Thymus (tissue), 11 donors: ENCODE measurements around the gene SERINC5. TPM values are rescaled to one million over a fixed set of nuclear protein-coding genes. Genes with fewer than 3 reads are reported as not detected.
"Not testable (repeated sequence)": the region's sequence is repeated elsewhere in the genome, so short reads cannot be mapped to it uniquely, and the experiment has no call there.

ENCODE experiments used
- DNase-seq, 9 donors: peaks; one replicate each; pipeline ENCODE4 v3.0.0-alpha.2; 2013; ENCODE audit warnings: low spot score in 9 of 9, low read depth in 6 of 9, missing footprints in 1 of 9
- H3K27ac ChIP-seq, 2 donors: one replicate each; pipeline ENCODE4 v1.5.1; 2013; ENCODE audit warnings: control low read depth in 1 of 2, low read depth in 1 of 2, low read length in 1 of 2, mild to moderate bottlenecking in 1 of 2, moderate library complexity in 1 of 2
- H3K27me3 ChIP-seq, 2 donors: one replicate each; pipeline ENCODE4 v1.5.1; 2013; ENCODE audit warnings: low read length in 1 of 2; ENCODE audit not compliant: control insufficient read depth in 2 of 2, insufficient read depth in 1 of 2
- H3K36me3 ChIP-seq, 2 donors: one replicate each; pipeline ENCODE4 v1.5.1; 2013; ENCODE audit warnings: low read length in 1 of 2, mild to moderate bottlenecking in 1 of 2, moderate library complexity in 1 of 2; ENCODE audit not compliant: control insufficient read depth in 2 of 2, insufficient read depth in 2 of 2
- H3K4me1 ChIP-seq, 2 donors: one replicate each; pipeline ENCODE4 v1.5.1; 2013; ENCODE audit warnings: low read length in 2 of 2; ENCODE audit not compliant: control insufficient read depth in 2 of 2, insufficient read depth in 2 of 2
- H3K4me3 ChIP-seq, 2 donors: one replicate each; pipeline ENCODE4 v1.5.1; 2013; ENCODE audit warnings: low read length in 2 of 2, control low read depth in 1 of 2, mild to moderate bottlenecking in 1 of 2
- H3K9me3 ChIP-seq, 2 donors: one replicate each; pipeline ENCODE4 v1.5.1; 2013; ENCODE audit warnings: low read length in 1 of 2, mild to moderate bottlenecking in 1 of 2; ENCODE audit not compliant: control insufficient read depth in 2 of 2, insufficient read depth in 1 of 2
- WGBS: extraction: QIAGEN DNeasy Blood & Tissue Kit; methylation state at CpG from one replicate; pipeline ENCODE4 v1.1.7; 2013; 5-methylcytosine and 5-hydroxymethylcytosine counted together
- polyA plus RNA-seq: library from polyadenylated mRNA; stranded (reverse); fragments of 200-250 nt; gene quantifications from one replicate; pipeline ENCODE4 v1.2.3, GENCODE V29; 2013
- total RNA-seq: library from RNA; stranded (reverse); fragments of 120-200 nt; gene quantifications from one replicate; pipeline ENCODE4 v1.2.4, GENCODE V29; 2013
- donor health status: healthy.

Gene SERINC5
- total and polyA plus RNA-seq, 2 donors, result 7.1 to 14.7 TPM

DNA sequence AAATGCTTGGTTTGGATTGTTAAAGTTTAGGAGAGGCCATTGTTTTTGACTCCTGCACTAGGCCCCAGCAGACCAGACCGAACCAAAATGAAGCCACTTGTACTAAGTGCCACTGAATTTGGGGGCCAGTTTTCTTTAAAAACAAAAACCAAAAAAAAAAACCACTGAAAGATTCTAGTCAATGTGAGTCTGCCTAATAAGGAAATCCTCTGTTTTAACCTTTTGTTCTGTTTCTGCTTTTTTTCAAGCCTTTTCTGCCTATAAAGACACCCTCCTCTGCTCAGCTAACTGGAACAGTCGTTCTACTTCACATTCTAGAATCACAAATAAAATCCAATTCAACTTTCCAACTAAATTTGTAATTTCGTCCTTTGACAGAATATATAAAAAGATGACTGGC is 64.9 kb downstream of the SERINC5 start:
- H3K27ac ChIP-seq, result peak overlapping the region; percentile 78 to 92
- DNase-seq, result peak in 1 of 9 donors; percentile 69
- H3K4me1 ChIP-seq, result peaks cover 50 to 93% of the 10 kb centered on the region in 2 donors
- WGBS, result 30% methylated on average over 3 of the region's 3 CpGs
- peaks cover 0 to 7% of the 10 kb centered on the region in 2 donors for H3K36me3 ChIP-seq
- H3K27me3 ChIP-seq, result no peaks in the 10 kb centered on the region
- no peaks in the 10 kb centered on the region for H3K9me3 ChIP-seq
- no peak overlapping the region for H3K4me3 ChIP-seq

DNA sequence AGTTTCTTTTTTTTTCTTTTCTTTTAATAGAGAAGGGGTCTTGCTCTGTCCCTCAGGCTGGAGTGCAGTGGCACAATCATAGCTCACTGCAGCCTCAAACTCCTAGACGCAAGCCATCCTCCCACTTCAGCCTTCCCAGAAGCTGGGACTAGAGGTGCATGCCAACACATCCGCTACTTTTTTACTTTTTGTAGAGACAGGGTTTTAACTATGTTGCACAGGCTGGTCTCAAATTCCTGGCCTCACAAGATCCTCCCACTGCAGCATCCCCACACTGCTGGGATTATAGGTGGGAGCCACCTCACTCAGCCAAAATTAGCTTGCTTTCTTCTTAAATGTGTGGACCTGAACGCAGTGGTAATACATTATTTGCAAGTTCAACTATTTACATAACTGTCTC is 66.1 kb downstream of the SERINC5 start:
- DNase-seq, result no peak
- Histone ChIP-seq H3K4me3 (peak overlapping the region in 1 of 2 donors; percentile 19), H3K9me3 (no peaks in the 10 kb centered on the region), H3K4me1 (peaks cover 58 to 97% of the 10 kb centered on the region in 2 donors), H3K36me3 (peaks cover 0 to 2% of the 10 kb centered on the region in 2 donors), H3K27ac (peak overlapping the region; percentile 66 to 82), H3K27me3 (no peaks in the 10 kb centered on the region)
- 77% methylated on average over 3 of the region's 3 CpGs for WGBS

DNA sequence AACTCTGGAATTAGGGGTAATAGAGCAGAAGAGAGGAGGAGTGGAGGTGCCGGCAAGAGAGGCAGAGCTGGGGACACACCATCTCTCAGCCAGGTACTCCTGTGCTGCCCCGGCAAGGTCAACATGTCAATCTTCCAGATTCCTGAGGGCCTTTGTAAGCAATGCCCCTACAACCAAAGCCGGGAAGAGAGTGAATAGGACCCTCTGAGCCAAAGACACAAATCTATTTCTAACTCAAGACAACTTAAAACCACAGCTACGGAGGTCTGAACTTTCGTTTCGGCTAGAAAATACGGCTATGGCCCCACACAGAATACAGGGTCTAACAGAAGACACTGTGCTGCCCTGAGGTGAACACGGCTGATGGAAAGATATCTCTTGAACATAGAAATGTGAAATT is 66.6 kb downstream of the SERINC5 start:
- Histone ChIP-seq H3K4me1 (peaks cover 61 to 97% of the 10 kb centered on the region in 2 donors), H3K9me3 (no peaks in the 10 kb centered on the region), H3K36me3 (peaks cover 0 to 2% of the 10 kb centered on the region in 2 donors), H3K4me3 (peak overlapping the region; percentile 19 to 42), H3K27ac (peak overlapping the region; percentile 74 to 82), H3K27me3 (no peaks in the 10 kb centered on the region)
- peak in 1 of 9 donors; percentile 74 for DNase-seq
- WGBS, result 21% methylated on average over 8 of the region's 8 CpGs

DNA sequence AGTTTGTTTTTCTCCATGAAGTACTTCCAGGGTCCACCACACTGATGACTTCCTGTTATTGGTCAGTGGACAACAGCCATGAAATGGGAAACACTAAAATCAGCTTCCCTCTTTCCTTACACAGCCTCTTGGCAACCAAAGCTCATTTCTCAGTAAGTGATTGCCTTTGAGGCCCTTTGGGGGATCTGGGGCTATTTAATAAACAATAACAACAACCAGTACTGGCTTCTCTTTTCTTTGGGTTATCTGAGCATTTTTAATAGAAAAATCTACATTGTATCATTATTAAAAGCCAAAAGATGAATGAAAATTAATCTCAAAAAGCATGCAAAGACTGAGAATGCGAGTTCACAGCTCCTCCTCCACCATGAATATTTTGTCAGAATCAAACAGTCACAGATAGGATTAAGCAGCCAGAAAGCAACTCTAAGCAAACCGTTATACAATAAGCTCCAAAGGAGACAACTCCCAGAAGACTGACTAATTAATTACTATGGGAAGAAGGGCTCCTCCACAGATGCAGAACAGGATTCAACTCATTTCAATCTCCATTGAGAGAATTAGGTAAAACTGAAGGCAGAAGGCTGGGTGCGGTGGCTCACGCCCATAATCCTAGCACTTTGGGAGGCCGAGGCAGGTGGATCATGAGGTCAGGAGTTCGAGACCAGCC is 68.3 kb downstream of the SERINC5 start:
- H3K4me1 ChIP-seq, result peaks cover 57 to 97% of the 10 kb centered on the region in 2 donors
- no peaks in the 10 kb centered on the region for H3K9me3 ChIP-seq
- no peak overlapping the region for H3K4me3 ChIP-seq
- DNase-seq, result no peak
- H3K36me3 ChIP-seq, result no peaks in the 10 kb centered on the region
- 97% methylated on average over 6 of the region's 6 CpGs for WGBS
- peak overlapping the region in 1 of 2 donors; percentile 55 for H3K27ac ChIP-seq
- no peaks in the 10 kb centered on the region for H3K27me3 ChIP-seq

DNA sequence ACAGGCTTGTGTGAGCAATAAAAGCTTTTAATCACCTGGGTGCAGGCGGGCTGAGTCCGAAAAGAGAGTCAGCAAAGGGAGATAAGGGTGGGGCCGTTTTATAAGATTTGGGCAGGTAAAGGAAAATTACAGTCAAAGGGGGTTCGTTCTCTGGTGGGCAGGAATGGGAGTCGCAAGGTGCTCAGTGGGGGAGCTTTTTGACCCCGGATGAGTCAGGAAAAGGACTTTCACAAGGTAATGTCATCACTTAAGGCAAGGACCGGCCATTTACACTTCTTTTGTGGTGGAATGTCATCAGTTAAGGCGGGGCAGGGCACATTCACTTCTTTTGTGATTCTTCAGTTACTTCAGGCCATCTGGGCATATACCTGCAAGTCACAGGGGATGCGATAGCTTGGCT is 70.3 kb downstream of the SERINC5 start:
- peak overlapping the region in 1 of 2 donors; percentile 95 for H3K27ac ChIP-seq
- WGBS, result 95% methylated on average over 9 of the region's 9 CpGs

DNA sequence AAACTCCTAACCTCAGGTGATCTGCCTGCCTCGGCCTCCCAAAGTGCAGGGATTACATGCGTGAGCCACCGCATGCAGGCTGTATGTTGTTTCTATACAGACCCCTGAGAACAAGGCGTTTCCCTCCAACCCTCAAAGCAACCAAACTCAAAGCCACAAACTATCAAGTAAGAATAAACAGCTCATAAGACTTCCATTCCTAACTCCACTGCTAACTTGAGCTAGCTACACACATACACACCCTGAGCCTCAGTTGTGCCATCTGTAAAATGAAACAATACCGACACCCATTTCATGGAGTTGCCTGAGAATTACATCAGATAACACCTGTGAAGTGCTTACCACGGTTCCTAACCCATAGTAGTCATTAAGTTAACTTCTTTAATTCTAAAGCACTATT is 70.8 kb downstream of the SERINC5 start:
- 58% methylated on average over 6 of the region's 6 CpGs for WGBS
- no peaks in the 10 kb centered on the region for H3K9me3 ChIP-seq
- peaks cover 56 to 96% of the 10 kb centered on the region in 2 donors for H3K4me1 ChIP-seq
- peak in 2 of 9 donors; percentile 32 to 65 for DNase-seq
- H3K4me3 ChIP-seq, result no peak overlapping the region
- no peaks in the 10 kb centered on the region for H3K27me3 ChIP-seq
- H3K36me3 ChIP-seq, result no peaks in the 10 kb centered on the region
- peak overlapping the region; percentile 31 to 95 for H3K27ac ChIP-seq

More for the DNA sequence above, 70.3 kb downstream of the SERINC5 start:
- peaks cover 55 to 97% of the 10 kb centered on the region in 2 donors for H3K4me1 ChIP-seq
- H3K36me3 ChIP-seq, DNase-seq, H3K27me3 ChIP-seq, H3K9me3 ChIP-seq, H3K4me3 ChIP-seq: not testable (repeated sequence)

- H3K9me3 ChIP-seq, result no peaks in the 10 kb centered on the region
- no peak for DNase-seq
- 95% methylated on average over 5 of the region's 5 CpGs for WGBS
- H3K4me3 ChIP-seq, result no peak overlapping the region
- H3K27ac ChIP-seq, result peak overlapping the region; percentile 82 to 95
- H3K36me3 ChIP-seq, result no peaks in the 10 kb centered on the region
- H3K4me1 ChIP-seq, result peaks cover 56 to 89% of the 10 kb centered on the region in 2 donors
- no peaks in the 10 kb centered on the region for H3K27me3 ChIP-seq
These were observed 71.4 kb downstream of the SERINC5 start for GRCh38 chr5:80184235-80185023.

GRCh38 chr5:80183728-80184234 is 72.1 kb downstream of the SERINC5 start:
- Histone ChIP-seq H3K27ac (peak overlapping the region; percentile 82 to 95), H3K4me1 (peaks cover 56 to 84% of the 10 kb centered on the region in 2 donors)
- H3K9me3 ChIP-seq, H3K27me3 ChIP-seq, H3K36me3 ChIP-seq, H3K4me3 ChIP-seq: not testable (repeated sequence)
- 21% methylated on average over 10 of the region's 10 CpGs for WGBS
- DNase-seq, result peak in 3 of 9 donors; percentile 66 to 88 (median 70)
